SU-DHL-6 (cell line): ENCODE data around the gene IFT27.

Experiments used
- H2AFZ ChIP-seq: fragments of 200-600 bp; sonication (generic); 2 replicates; pipeline ENCODE4 v1.6.1; 2014; ENCODE audit warnings: low read depth, mild to moderate bottlenecking, moderate library complexity, mixed read lengths, antibody characterized with exemption, low read length; ENCODE audit not compliant: severe bottlenecking
- H3F3A ChIP-seq: fragments of 200-600 bp; shearing (Covaris generic); 2 replicates; pipeline ENCODE4 v1.6.0; 2016; ENCODE audit warnings: antibody characterized with exemption, mild to moderate bottlenecking; ENCODE audit not compliant: insufficient read depth
- H3K27ac ChIP-seq: fragments of 200-600 bp; sonication (generic); 2 replicates; pipeline ENCODE4 v1.5.1; 2016; ENCODE audit warnings: low read depth, mild to moderate bottlenecking, low read length, moderate library complexity, mixed read lengths
- H3K27me3 ChIP-seq: fragments of 200-600 bp; sonication (generic), shearing (Covaris generic); 2 replicates; pipeline ENCODE4 v1.6.0; 2014; ENCODE audit warnings: mild to moderate bottlenecking, low read length
- H3K36me3 ChIP-seq: fragments of 200-600 bp; sonication (generic); 2 replicates; pipeline ENCODE4 v1.6.1; 2014; ENCODE audit warnings: mild to moderate bottlenecking, low read length, mixed read lengths
- H3K4me2 ChIP-seq: fragments of 300-600, 200-600 bp; shearing (Covaris generic), sonication (generic); 2 replicates; pipeline ENCODE4 v1.6.0; 2014; ENCODE audit warnings: low read length, low read depth, mild to moderate bottlenecking; ENCODE audit not compliant: poor library complexity, severe bottlenecking
- H3K4me3 ChIP-seq: fragments of 200-600 bp; sonication (generic); 2 replicates; pipeline ENCODE4 v1.5.1; 2014; ENCODE audit warnings: antibody characterized with exemption, low read length, mild to moderate bottlenecking, mixed read lengths; ENCODE audit not compliant: insufficient read depth, poor library complexity, severe bottlenecking
- H3K79me2 ChIP-seq: fragments of 200-600 bp; sonication (generic); 2 replicates; pipeline ENCODE4 v1.6.1; 2014; ENCODE audit warnings: mild to moderate bottlenecking, low read length, moderate library complexity; ENCODE audit not compliant: insufficient read depth
- H3K9ac ChIP-seq: fragments of 200-600 bp; sonication (generic); 2 replicates; pipeline ENCODE4 v1.7.0; 2014; ENCODE audit warnings: mild to moderate bottlenecking, low read length
- H3K9me2 ChIP-seq: fragments of 200-600 bp; sonication (generic); replicated peaks from 2 replicates; pipeline ENCODE4 v1.6.1; 2014; ENCODE audit warnings: low read length; ENCODE audit not compliant: insufficient read depth
- H3K9me3 ChIP-seq: fragments of 200-600 bp; sonication (generic); 2 replicates; pipeline ENCODE4 v1.6.1; 2014; ENCODE audit warnings: low read length, mixed read lengths; ENCODE audit not compliant: insufficient read depth
- H4K20me1 ChIP-seq: fragments of 200-600 bp; sonication (generic); 2 replicates; pipeline ENCODE4 v1.6.1; 2014; ENCODE audit warnings: low read depth, mild to moderate bottlenecking, antibody characterized with exemption, low read length, moderate library complexity, mixed read lengths
- CTCF ChIP-seq: fragments of 200-600 bp; sonication (generic); IDR thresholded peaks from one replicate; pipeline ENCODE4 v1.5.1; 2017; ENCODE audit warnings: antibody characterized with exemption, mild to moderate bottlenecking, low read length, moderate library complexity; ENCODE audit not compliant: insufficient read depth, poor library complexity, severe bottlenecking
- EZH2phosphoT487 ChIP-seq: fragments of 200-600 bp; sonication (generic), shearing (Covaris generic); conservative IDR thresholded peaks from 2 replicates; pipeline ENCODE4 v1.6.1; 2018; ENCODE audit warnings: mild to moderate bottlenecking, antibody characterized with exemption, low read length, moderate library complexity, mixed read lengths

Gene IFT27

GRCh38 chr22:36771356-36772063, 4.4 kb downstream of the IFT27 start:
- Histone ChIP-seq H3K27me3 (no peaks in the 10 kb centered on the region), H3K27ac (no peak overlapping the region), H3K36me3 (no peaks in the 10 kb centered on the region), H3K9ac (no peak overlapping the region), H3F3A (no peaks in the 10 kb centered on the region), H3K9me2 (no peaks in the 10 kb centered on the region), H3K9me3 (no peaks in the 10 kb centered on the region), H3K4me3 (no peak overlapping the region), H3K4me2 (no peak overlapping the region), H2AFZ (no peak overlapping the region), H4K20me1 (no peaks in the 10 kb centered on the region), H3K79me2 (no peaks in the 10 kb centered on the region)
- TF ChIP-seq CTCF, result no peak
- no peak for TF ChIP-seq EZH2phosphoT487

- Histone ChIP-seq H3K4me2 (no peak overlapping the region), H3F3A (no peaks in the 10 kb centered on the region), H3K27me3 (no peaks in the 10 kb centered on the region), H3K9ac (no peak overlapping the region), H4K20me1 (no peaks in the 10 kb centered on the region), H3K9me2 (no peaks in the 10 kb centered on the region), H3K79me2 (no peaks in the 10 kb centered on the region), H3K27ac (no peak overlapping the region), H2AFZ (no peak overlapping the region), H3K4me3 (no peak overlapping the region), H3K36me3 (no peaks in the 10 kb centered on the region), H3K9me3 (no peaks in the 10 kb centered on the region)
- TF ChIP-seq EZH2phosphoT487 (no peak), CTCF (no peak)
Observed at GRCh38 chr22:36770513-36771231, 5.2 kb downstream of the IFT27 start.

GRCh38 chr22:36769541-36770512, 6.1 kb downstream of the IFT27 start:
- Histone ChIP-seq H3K9ac (no peak overlapping the region), H3K79me2 (no peaks in the 10 kb centered on the region), H3K4me3 (no peak overlapping the region), H3K36me3 (no peaks in the 10 kb centered on the region), H2AFZ (no peak overlapping the region), H4K20me1 (no peaks in the 10 kb centered on the region), H3K27ac (no peak overlapping the region), H3K9me3 (no peaks in the 10 kb centered on the region), H3K4me2 (no peak overlapping the region), H3F3A (no peaks in the 10 kb centered on the region), H3K27me3 (no peaks in the 10 kb centered on the region), H3K9me2 (no peaks in the 10 kb centered on the region)
- TF ChIP-seq CTCF, result no peak
